DOHH2 (cell line): ENCODE measurements around the gene CNIH2.

Experiments used
- CTCF ChIP-seq: fragments of 200-600 bp; sonication (generic); IDR thresholded peaks from one replicate; pipeline ENCODE4 v1.5.1; 2014; ENCODE audit warnings: antibody characterized with exemption, mild to moderate bottlenecking, low read depth, low read length; ENCODE audit not compliant: poor library complexity, severe bottlenecking
- EZH2phosphoT487 ChIP-seq: fragments of 200-600 bp; sonication (generic); IDR thresholded peaks from 2 replicates; pipeline ENCODE4 v1.6.1; 2017; ENCODE audit warnings: borderline replicate concordance, mild to moderate bottlenecking, antibody characterized with exemption, low read length, moderate library complexity, mixed read lengths

GRCh38 chr11:66310324-66310723 is 32.3 kb downstream of the CNIH2 start:
- TF ChIP-seq CTCF = no peak
- no peak for TF ChIP-seq EZH2phosphoT487
